ENCODE results near the gene SLC46A3.

- no peak for TF ChIP-seq CTCF (conservative IDR thresholded peaks at IDR 0.05; ENCODE audit: low read length)
- no peak for TF ChIP-seq EZH2phosphoT487 (IDR thresholded peaks at IDR 0.05; ENCODE audit: borderline replicate concordance, low read depth, low read length)
These were observed 32.6 kb upstream of the SLC46A3 start for GRCh38 chr13:28751175-28751960.
